GM18508 (cell line): Measurements from ENCODE around the gene KIF1A.
"Not testable (repeated sequence)": the region's sequence is repeated elsewhere in the genome, so short reads cannot be mapped to it uniquely, and the experiment has no call there.

Experiments used
- ATAC-seq: cut with Tn5 transposase; IDR thresholded peaks from one replicate; pipeline ENCODE4 v1.9.1; 2021; ENCODE audit warnings: moderate number of reproducible peaks; ENCODE audit not compliant: insufficient read depth, unreplicated experiment

Gene KIF1A

DNA sequence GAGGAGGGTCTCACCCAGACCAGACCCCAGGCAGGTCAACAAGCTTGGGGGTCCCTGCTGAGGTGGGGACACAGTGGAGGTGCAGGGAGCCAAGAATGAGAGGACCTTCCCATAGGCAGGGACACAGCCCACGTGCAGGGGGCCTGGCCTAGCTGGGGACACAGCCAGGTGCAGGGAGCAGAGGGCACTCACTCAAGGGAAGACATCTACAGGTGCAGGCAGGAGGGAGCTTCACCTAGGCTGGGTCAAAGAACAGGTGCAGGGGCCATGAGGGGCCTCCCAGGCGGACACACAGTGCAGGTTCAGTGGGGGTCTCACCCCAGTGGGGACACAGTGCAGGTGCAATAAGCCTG, 129.0 kb downstream of the KIF1A start:
- not testable (repeated sequence) for ATAC-seq

DNA sequence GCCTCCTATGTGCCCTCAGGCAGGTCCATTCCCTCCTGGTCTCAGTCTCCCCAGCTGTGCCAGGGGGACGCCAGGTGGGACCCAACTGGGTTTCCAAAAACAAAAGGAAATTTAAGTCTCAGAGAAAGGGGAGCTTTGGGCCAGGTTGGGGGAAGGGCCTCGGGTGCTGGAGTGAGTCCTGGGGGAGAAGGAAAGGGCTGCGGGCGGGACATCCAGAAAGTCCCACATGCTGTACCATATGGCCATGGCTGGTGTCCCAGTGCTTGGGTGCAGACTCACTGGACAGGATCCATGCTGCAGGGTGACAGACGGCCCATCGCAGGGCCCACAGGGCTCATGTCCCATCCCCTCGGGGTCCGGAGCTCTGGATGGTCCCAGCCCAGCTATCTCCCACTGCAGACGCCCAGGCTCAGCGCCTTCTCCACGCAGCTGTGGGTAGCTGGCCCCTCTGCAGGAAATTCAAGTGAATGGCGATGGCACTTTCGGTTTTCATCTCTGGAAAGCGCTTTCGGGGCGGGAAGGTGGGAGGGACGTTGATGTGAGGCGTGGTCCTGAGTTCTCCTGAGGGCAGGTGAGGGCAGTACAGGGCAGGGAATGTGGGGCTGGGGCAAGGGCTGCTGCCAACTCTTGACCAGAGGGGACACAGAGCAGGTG, 129.5 kb downstream of the KIF1A start:
- ATAC-seq = not testable (repeated sequence)

DNA sequence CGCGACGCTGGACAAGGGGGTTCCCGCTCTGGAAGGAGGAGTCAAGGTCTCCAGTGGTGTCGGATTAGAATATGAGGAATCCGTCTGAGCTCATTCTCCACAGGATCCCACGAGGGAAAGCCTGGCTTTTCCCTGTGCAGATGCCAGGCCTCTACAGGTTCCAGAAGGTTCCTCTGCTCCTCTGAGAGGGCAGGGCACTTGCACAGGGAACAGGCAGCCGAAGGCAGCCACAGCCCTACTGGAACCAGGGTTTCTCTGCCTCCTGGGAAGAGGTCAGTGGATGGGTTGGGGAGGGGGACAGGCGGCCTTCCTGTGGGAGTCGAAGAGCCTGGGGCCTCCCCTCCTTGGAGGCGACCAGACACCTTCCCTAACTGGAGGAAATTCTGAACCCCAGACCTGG, 130.0 kb downstream of the KIF1A start:
- no peak for ATAC-seq

DNA sequence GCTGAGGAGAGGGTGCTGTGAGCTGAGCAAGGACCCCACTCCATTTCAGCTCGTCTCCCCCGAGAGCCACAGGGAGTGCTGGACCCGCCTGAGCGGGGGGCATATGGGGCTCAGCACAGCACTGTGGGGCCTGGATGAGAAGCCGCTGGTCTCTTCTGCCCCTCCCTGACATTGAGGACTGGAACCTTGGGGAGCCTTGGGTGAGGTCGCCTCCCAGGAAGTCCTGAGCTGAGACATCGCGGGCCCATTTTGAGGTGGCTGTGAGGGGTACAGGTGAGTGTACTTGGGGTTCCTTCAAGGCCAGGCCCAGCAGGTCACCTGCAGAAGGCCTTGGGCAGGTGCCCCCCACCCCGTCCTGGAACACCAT, 131.5 kb downstream of the KIF1A start:
- ATAC-seq = no peak

DNA sequence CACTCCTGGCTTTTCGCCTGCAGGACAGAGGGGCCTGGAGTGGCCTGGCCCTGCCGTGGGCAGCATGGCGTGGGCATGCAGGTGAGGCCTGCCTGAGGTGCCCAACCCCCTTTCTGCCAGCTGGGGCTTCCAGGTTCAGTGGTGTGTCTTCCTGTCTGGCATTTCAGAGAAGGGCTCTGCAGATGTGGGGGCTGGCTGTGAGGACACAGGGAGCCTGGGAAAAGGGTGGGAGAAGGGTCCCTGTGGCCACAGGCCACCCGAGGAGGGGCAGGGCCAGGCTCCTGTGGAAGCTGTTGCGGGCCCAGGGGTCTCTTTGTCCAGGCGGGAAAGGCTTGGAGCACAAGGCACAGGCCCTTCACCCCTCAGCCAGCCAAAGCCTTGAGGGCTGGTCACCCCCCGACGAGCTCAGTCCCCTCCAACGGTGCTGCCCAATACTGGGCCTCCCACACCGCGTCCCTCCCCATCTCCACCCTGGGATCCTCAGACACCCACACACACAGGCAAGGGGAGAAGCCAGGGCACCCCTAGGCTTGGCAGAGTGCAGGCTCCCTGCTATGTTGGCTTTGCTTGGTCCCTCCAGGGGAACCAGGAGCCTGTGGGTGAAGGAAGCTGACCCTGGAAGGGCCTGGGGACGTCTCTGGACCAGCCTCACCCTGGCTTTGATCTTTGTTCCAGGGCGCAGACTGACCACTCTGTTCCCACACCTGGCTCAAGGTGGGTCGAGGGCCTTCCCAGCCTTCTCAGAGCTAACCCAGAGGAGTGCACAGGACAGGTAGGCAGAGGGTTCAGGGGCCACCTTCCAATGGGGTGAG, 132.1 kb downstream of the KIF1A start:
- ATAC-seq = no peak

DNA sequence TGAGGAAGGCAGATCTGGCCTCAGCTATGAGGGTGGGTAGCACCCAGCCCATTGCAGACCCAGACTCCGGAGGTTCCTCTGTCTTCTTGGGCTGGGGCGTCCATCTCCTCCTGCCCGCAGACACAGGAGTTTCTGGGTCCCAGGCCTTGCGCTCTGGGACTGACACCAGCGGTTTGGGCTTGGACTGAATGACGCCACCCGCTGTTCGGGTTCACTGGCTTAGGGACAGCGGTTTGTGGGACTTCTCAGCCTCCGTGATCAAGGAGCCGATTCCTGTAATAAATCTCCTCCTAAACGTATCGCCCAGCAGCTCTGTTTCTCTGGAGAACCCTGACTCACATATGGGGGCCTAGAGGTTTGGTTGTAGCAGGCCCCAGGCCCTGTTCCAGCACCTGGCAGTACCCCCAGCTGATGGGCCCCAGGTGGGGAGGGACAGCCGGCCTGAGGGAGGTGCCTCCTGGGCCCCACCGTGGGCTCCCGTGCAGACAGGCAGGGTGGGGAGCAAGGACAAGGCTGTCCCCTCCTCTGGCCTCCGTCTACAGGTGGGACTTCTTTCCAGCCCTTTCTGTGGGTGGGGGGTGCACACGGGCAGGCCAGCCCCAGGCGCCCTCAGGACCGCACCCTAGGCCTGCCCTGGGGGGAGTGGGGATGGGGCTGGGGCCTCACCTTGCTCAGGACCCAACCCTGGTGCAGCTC, 132.8 kb downstream of the KIF1A start:
- ATAC-seq = no peak

DNA sequence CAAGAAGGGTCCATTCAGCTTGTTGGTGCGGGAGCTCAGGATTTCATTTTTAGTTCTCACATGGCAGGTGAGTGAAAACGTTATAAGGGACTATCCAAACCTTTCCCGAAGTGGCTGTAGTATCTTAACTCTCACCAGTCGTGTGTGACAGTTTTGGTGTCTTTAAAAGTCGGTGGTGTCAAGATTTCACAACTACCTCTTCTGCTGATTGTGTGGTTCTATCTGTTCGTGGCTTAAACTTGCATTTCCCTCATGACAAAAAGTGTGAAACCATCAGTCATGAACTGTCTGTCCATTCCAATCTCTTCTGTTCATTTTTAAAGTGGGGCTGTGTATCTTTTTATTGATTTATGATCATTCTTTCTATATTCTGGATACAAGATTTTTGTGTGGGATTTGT, 133.6 kb downstream of the KIF1A start:
- no peak for ATAC-seq

DNA sequence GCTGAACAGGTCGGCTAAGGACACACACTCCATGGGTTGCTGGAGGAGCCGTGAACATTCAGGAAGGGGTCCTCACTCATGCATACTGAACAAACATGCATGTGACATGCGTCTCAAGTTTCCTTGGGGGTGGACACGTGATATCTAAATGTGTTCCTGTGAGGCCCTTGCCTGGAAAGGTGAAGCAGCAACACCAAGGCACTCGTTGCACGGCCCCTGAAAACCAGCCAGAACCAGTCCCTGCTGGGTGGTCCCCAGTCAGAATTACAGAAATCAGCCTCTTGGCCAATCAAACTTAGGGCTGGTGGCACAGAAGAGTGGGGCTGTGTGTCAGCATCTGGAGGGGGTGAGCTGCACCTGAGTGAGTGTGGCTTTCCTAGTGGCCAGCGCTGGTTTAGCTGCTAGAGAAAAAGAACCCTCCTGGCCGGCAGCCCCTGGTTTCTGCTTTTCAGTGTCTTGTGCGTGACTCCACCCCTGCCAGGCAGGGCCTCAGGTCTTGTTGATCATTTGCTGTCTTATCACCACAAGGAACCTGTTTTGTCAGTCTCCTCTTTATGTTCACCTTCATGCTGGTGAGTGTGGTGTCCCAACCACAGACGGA, 134.1 kb downstream of the KIF1A start:
- no peak for ATAC-seq

DNA sequence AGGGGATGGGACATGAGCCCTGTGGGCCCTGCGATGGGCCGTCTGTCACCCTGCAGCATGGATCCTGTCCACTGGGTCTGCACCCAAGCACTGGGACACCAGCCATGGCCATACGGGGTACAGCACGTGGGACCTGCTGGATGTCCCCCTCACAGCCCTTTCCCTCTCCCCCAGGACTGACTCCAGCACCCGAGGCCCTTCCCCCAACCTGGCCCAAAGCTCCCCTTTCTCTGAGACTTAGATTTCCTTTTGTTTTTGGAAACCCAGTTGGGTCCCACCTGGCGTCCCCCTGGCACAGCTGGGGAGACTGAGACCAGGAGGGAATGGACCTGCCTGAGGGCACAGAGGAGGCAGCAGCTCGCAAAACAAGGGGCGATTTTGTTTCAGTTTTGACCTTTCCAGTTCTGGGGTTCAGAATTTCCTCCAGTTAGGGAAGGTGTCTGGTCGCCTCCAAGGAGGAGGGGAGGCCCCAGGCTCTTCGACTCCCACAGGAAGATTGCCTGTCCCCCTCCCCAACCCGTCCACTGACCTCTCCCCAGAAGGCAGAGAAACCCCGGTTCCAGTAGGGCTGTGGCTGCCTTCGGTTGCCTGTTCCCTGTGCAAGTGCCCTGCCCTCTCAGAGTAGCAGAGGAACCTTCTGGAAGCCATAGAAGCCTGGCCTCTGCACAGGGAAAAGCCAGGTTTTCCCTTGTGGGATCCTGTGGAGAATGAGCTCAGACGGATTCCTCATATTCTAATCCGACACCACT, 135.9 kb downstream of the KIF1A start:
- ATAC-seq = not testable (repeated sequence)

DNA sequence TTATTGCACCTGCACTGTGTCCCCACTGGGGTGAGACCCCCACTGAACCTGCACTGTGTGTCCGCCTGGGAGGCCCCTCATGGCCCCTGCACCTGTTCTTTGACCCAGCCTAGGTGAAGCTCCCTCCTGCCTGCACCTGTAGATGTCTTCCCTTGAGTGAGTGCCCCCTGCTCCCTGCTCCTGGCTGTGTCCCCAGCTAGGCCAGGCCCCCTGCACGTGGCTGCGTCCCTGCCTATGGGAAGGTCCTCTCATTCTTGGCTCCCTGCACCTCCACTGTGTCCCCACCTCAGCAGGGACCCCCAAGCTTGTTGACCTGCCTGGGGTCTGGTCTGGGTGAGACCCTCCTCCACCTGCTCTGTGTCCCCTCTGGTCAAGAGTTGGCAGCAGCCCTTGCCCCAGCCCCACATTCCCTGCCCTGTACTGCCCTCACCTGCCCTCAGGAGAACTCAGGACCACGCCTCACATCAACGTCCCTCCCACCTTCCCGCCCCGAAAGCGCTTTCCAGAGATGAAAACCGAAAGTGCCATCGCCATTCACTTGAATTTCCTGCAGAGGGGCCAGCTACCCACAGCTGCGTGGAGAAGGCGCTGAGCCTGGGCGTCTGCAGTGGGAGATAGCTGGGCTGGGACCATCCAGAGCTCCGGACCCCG, 136.6 kb downstream of the KIF1A start:
- not testable (repeated sequence) for ATAC-seq

DNA sequence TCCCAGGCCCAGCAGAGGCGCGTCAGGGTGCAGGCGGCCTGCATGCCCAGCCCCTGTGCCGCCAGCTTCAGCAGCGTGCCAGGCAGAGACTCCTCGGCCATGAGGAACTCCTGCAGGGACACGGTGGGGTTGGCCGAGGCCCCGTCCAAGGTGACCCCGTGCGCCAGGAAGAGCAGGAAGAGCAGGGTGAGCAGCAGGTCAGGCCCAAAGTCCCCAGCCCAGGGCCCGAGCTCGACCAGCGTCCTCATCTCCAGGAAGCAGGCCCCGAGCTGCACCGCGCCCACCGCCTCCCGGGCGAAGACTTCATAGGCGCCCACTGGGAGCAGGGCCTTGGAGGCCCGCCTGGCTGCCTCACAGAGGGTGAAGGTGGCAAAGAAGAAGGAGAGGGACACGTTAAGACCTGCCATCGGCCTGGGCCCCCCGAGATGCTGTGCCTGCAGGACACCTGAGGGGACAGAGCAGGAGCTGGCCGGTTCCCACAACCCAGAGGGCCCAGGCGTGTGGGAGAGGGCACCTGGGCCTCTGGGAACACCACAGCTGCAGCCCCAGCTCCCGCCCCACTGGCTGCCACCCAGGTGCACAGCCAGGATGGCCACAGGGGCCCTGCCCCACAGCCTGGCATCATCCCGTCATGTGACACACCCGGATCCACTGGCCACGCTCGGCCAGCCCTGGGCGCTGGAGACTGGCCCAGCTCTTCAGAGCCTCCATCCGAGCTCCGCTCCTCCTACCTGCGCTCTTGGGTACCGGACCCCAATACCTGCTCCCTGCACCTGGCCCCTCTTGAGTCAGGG, 137.4 kb downstream of the KIF1A start, which contains the start of gene AQP12B:
Gene AQP12B, minus strand, starts transcription at position 455 of the 794 bp plus-strand sequence. Its CDS starts 48 bp downstream, at position 407.
- ATAC-seq = not testable (repeated sequence)

DNA sequence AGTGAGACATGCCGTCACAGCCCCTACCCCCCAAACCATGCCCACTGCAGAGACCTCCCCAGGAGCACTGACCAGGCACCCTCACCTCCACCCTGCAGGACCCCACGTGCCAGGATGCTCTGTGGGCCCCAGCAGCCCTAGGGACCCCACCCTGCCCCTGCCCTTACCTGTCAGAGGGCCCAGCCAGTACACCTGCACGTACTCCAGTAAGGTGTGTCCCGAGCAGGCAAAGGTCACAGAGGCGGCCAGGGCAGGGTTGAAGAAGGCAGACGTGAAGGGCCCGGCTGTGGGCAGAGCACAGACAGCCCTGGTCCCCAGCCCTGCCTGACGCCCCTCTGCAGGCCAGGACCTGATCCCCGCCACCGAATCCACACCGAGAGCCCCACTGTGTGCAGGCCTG, 139.8 kb downstream of the KIF1A start:
- ATAC-seq = not testable (repeated sequence)

DNA sequence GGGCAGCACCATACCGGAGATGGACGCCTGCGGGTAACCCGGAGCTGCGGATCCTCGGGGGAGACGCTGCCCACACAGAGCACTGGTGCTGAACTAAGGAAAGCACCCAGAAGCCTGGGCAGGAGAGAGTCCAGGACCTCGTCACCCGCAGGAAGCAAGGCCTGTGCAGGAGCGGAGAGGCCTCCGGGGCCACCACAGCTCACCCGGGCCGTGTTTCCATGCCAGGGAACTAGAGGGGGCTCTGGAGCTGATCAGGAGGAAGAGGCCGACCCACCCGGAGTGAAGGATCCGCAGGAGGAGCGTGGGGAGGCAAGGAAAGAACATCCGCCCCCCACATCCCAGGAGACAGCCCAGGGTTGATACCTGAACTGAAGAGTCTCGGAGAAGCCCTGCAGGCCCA, 141.1 kb downstream of the KIF1A start:
- ATAC-seq = not testable (repeated sequence)

DNA sequence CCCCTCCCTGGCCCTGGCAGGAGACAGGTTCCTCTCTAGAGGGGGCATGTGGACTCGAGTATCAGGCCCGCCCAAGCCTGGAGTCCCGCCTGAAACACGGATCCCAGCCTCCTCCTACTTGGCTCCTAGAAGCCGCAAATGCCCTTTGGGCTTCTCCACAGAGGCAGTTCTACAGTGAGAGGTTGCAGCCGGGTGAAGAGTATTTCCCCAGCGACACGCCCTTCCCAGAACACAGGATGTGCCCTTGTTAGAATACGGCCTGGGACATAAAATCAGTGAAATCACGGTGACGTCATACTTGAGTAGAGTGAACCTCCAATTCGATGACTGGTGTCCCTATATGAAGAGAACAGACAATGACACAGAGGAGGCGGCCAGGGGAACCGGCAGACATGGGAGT, 142.0 kb downstream of the KIF1A start:
- ATAC-seq = not testable (repeated sequence)

DNA sequence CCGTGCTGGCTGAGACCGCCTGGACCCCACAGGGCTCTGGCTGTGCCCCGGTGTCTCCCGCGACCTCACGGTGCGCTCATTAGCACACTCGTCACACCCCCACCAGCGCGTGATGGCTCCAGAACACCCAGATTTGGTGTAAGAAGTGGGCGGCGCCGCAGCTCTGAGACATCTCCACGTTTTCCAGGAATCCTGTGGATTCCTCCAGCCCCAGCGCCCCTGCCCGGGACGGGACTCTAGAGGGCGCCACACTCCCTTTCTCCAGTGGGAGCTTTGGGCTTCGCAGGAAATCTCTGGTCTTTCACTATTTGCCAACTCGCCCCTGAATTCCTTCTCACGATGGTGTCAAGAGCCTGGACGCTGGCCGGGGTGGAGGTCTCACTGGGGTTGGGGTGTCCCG, 144.7 kb downstream of the KIF1A start:
- ATAC-seq = not testable (repeated sequence)

DNA sequence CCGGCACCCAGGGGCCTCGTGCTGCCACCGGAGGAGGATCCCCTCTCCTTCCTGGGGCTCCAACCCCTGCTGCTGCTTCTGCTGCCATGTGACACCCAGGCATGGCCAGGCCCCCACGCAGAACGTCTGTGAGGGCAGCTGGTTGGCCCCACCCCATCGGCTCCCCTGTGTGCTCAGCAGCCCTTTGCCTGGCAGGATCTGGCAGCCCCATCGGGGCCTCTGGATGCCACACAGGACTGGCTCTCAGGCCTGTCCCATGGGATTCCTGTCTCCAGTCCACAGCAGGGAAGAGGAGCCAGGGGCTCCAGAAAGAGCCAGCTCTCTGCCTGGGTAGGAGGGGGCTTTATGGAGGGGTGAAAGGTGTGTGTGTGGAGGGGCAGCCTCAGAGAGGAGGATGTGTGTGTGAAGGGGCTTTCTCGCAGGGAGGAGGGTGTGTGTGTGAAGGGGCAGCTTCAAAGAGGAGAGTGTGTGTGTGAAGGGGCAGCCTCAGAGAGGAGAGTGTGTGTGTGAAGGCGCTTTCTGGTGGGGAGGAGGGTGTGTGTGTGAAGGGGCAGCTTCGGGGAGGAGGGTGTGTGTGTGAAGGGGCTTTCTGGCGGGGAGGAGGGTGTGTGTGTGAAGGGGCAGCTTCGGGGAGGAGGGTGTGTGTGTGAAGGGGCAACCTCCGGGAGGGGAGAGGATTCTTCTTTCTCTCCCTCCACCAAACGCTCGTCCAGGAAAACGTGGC, 145.4 kb downstream of the KIF1A start:
- not testable (repeated sequence) for ATAC-seq

DNA sequence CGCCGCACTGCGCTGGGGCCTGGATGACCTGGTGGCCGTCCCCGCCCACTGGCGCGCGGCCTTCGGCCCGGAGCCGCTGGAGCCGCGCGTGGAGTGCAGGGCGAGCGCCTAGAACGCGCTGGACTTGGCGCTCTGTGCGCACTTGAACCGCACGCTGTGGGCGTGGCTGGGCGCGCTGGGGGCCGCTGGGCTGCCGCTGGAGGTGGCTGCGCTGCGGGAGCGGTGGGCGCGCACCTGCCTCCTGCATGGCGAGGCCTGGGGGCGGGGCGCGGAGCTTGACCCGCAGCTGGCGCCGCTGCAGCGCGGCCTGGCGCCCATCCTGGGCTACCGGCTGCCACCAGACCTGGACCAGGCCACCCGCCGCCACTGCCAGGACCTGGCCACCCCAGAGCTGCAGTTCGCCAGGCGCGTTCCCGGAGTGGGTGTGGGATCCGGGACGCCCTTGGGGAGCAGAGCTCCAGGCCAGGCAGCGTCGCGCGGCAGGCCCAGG, 147.3 kb downstream of the KIF1A start:
- ATAC-seq = no peak

DNA sequence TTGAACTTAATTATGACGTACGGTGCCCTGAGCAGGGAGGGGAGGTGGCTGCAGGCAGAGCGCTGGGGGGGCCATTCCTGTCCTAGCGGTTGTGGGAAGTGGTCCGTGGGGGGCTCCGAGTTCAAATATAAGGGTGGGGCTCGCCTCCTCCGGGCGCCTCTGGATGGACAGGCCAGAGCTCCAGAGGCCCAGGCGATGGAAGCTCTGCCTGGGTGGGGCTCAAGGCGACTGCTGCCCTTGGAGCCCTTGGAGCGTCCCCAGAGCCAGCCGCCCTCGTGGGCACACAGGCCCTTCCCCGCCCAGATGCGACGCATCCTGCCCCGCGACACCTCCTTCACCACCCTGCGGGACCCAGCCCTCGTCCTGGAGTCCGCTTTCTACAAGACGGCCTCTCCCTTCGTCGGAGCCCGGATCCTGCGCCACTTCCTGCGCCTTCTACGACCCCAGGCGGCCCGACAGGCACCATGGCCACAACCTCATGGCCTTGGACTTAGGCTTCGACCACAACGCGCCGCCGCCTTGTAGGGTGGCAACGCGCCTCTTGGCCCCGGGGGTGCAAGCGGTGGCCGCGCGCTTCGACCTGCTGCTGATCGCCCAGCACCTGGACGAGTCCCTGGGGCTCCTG, 147.8 kb downstream of the KIF1A start:
- no peak for ATAC-seq
